HG02623 (cell line): ENCODE measurements around the gene HOXB8.

Experiments
- ATAC-seq: cut with Tn5 transposase; IDR thresholded peaks from one replicate; pipeline ENCODE4 v1.9.1; 2021; ENCODE audit warnings: moderate library complexity; ENCODE audit not compliant: unreplicated experiment

The HOXB8 gene

DNA sequence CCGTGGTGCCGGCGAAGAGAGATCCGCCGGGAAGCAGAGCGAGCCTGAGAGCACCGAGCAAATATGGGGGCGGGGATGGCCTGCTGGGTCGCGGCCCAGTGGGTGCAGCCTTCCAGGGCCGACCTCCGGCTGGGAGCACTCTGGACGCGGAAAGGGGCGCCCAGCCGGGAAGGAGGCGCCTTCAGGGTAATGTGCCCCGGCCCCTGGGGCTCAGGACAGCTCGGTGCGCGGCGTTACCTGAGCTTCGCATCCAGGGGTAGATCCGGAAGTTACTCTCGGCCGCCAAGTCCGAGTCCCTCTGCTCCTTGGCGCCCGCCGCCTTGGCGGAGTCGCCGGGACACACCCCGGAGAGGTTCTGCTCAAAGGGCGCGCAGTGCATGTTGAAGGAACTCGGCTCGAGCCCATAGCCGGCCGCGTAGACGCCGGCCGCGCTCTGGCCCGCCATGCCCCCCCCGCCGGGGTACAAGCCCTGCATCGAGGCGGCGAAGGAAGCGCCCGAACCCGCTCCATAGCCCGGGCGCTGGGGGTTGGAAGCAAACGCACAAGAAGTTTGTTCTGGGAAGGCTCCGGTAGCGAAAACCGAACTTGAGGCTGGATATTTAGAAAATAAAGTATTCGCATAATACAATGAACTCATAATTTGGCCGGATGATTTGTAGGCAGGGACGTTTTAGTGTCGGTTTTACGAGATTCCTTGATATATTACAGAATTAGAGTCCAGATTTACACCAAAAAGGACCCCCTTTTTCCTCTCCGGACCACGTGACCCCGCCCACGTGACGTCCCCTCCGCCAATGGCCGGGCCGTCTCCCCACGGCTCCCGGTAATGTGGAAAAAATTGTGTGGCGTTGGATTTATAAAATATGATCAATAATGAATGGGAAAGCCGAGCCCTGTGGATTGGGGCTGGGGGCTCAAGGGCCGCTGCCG is 4.5 kb downstream of the HOXB8 start, which contains the start of gene HOXB7:
TSS of gene HOXB7 (minus strand) at position 736 of the 930 bp plus-strand sequence. CDS start at position 637, 99 bp downstream.
- no peak for ATAC-seq

DNA sequence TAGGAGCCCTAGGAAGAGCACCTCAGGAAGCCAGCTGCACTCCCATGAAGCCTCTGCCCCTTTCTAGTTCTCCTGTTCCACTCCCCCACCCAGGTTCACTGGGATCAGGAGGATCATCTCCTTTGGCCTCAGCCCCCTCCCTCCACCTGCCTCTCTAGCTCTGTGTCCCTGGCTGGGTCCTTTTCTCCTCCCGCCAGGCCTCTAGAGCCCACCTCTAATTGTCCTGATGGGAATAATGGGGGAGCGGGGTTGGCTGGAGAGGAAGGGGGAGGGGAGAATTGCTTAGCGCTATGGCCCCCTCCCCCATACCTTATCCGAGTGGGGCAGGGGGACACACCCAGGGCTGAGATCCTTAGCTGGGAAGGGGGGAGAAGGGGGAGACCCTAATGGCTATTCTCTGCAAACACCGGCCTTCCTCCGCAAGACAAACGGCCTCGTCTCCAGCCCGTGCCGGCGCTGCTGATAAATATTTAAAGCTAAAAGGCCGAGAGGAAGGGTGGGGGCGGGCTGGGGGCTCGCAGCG is 5.3 kb downstream of the HOXB8 start:
- ATAC-seq = no peak

GRCh38 chr17:48609033-48609432 is 6.1 kb downstream of the HOXB8 start:
- no peak for ATAC-seq

DNA sequence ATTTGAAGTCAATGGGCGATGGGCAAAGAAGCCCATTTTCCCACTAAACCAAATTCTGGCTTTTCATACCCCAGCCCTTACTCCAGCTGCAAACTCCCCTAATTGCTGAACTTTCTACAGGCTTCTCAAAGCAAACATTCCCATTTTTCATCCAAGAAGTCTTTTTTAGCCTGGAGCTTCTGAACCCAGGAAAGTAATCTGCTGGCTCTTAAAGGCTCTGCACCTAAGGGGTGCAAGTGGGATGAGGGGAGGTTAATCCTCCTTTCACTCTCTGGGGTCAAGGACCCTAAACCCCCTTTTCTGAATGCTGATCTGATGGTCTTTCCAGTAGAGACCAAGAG is 6.6 kb downstream of the HOXB8 start:
- no peak for ATAC-seq

- no peak for ATAC-seq
Observed at GRCh38 chr17:48606892-48607614, 8.0 kb downstream of the HOXB8 start.

DNA sequence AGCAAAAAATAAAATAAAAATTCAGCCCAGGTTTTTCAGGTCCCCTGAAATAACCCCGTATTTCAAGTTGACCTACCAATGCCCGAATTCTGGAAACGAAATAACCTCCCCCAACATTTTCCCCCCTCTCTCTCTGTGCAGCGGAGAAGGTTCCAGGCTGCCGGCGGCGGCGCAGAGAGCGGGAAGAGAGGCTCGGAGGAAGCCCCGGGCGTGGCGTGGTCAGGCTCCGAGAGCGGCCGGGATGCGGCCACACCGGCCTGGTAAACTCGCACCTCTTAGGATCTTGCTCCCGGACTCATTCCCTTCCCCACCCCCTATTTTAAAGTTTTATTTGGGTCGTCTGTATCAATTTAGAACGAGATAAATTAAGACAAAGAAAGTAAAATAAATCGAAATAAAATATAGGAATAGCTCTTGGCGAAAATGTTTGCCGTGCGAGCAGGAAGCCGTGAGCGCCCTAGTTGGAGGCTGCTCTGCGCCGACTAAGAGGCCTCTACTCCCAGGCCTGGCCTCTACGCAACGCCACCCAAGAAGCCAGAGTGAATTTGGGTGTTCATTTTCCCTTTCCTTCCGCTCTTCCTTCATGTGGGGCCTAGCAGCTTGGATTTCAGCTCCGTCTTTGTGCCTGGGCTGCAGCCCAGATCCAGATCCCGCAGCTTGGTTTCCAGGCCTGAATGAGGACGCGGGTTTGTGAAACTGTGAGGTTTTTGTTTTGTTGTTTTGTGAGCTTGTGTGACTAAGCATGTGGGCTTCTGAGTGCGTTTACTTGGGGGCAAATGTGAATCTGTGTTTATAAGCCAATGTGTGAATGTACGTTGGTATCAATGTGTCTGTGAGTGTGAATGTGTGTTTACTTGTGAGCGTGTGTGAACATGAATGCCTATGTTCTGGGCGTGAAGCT is 8.9 kb downstream of the HOXB8 start:
- ATAC-seq = no peak

DNA sequence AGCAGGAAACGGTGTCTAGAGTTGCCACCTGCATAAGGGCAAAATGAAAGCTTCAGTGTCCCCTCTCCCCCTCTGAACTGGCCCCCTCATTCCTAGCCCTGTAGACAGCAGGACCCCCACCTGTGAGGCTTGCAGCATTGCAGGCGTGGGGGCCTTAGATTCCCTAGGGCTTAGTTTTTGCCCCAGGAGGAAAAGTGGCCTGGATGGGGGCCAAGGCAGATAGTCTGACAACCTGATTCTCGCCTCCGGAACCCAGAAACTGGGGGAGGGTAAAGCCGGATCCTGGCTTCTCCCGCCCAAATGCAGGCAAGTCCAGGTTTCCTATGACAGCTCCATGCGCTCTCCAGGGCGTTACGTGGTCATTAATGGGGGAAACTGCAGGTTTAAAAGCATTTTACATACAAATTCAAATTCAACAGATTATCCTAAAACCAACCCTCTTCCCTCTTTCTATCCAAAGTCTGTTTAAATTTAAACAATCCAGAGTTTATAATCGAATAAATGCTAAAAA is 9.6 kb downstream of the HOXB8 start:
- no peak for ATAC-seq

GRCh38 chr17:48604770-48605329 is 10.2 kb downstream of the HOXB8 start, which contains the start of gene HOXB6:
Gene HOXB6 (minus strand): TSS chr17:48604986. CDS start chr17:48598150, 6,836 bp downstream.
- ATAC-seq = no peak

GRCh38 chr17:48603959-48604769 is 10.9 kb downstream of the HOXB8 start:
- no peak for ATAC-seq

DNA sequence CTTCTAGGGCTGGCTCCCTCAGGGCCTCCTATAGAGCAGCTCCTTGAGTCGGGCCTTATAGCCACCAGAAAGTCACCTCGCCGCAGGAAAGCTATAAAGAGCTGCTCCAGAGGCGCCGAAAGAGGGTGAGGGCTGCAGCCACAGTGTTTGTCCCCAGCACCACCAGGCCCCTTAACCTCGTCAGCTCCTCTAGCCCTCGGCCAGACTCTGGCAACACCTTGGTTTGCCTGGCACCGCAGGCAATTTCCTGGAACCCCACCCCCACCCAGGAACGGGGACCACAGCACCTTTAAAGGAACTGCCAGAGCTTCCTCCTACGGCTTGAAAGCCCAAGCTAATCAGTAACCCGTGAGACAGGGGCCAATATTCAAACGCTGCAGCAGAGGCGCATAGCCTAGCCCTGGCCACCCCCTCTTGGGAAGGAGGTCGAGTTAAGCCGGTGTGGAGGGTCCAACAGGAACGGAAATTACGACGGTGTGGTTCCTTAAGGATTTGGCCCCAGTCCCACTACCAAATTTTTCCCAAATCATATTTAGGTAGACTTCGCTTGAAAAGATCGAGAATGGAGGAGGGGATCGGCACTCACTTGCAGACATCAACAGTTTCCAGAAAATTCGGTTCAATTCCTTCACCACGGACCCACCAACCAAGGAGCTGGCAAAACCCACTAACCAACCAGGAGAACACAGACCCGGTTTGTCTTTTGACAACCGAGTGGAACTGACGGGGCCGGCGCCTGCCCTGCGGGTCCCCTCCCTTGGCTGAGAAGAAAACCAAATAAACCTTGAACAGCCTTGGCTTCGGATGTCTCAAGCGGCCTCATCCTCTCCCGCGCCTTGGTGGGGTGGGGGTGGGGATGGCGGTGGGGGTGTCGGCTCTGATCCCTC is 13.3 kb downstream of the HOXB8 start:
- no peak for ATAC-seq

GRCh38 chr17:48601207-48601538 is 13.9 kb downstream of the HOXB8 start:
- ATAC-seq = no peak

DNA sequence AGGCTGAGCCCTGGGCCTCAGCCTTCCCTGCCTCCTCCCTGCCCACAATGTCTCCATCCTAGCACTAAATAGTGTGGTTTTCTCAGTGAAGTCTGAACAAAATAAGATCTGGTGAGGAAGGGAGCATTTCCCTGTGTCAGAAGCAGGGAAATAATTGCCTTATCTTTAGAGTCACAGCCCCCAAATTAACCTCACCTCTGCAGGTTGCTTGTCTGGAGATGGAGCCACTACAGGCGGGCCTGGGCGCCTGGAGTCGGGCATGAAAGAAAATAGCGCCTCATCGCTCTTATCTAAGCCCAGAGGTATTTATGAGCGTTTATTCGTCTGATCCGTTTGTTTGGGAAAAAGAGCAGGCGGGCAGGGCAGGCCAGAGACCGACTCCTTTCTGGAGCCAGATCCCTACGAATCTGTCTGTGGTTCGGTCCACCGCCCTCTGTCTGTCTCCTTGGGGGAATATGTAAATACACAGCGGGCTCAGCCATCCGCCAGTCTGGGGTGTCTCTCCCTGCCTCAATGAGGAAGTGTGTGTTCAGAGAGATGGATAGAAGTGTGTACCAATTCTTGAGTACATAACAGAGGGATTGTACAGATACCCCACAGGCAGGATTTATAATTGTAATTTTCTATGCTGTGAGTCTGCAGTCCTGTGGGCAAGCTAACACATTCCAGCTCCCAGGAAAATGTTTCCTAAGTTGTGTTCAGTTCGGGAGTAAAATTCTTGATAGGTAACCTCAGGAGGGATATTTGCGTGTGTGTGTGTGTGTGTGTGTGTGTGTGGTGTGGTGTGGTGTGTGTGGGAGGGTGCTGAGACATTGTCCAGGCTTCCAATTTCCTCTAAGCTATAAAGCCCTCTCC is 14.6 kb downstream of the HOXB8 start:
- no peak for ATAC-seq

DNA sequence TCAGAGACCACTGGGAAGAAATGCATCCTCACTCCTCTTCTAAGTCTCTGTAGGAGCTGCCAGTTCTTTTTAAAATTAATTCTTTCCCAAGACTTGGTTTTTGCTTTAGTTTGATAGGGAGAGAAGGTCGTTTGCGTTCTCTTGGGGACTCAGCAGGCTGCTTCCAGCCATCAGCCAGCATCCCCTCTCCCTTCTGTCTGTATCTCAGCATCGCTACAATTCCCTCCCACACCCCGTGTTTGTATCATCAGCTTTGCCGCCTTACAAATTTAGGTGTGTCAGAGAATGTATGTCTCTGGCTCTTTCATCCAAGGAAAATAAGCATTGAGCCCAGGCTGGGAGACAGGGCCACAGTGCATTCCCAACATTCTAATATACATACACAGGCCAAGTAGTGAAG is 15.7 kb downstream of the HOXB8 start:
- ATAC-seq = no peak

DNA sequence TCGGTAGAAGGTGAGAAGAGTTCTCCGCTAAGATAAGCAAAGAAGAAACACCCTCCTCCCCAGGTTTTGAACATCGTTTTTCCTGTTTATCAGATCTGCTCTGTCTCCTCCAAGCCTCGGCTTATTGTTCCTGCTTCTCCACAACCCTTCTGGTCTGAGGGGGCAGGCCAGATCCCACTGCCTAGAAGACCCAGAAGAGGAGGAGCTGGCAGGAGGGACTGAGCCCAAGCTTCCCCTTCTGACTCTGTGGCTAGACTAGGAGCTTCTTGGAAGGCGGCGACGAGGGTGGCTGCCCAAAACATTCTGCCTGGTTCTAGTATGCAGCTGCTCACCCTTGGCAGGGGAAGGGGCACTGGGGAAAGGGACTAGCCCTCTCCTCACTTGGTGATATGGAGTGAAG is 16.4 kb downstream of the HOXB8 start:
- ATAC-seq = no peak

DNA sequence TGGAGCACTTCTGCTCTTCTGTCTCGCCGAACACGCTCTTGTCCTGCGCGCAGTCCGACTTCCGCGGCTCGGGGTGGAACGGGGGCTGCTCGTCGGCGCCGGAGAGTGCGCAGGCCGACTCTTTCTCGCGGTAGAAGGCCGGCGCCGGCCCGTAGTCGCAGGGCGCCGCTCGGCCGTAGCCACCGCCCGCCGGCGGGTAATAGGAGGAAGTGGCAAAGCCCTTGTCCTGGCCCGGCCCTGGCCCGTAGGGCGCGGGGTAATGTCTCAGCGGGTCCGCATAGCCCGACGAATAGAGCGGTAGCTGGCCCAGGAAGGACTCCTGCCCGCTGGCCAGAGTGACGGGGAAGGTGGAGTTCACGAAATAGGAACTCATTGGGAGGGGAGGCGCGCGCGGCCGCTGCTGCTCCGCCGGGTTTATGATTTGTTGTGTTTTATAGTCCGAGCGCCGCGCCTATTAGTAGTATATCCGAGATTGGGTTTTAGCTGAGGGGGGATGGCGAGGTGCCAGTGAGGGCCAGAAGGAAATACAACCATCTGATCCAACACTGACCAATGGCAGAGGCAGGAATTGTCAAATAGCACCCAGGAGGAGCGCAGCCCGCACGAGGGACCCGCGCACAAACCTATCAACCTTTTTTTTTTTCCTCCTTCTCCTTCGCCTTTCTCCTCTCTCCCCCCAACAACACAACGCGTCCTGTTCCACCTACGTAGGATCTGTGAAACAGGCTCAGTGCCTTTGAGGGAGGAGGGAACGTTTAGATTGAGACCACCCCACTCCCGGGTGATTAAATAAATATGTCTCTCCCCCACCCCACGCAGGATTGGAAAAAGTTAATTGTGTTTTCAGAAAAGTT is 17.1 kb downstream of the HOXB8 start:
- no peak for ATAC-seq

GRCh38 chr17:48597528-48597777 is 17.6 kb downstream of the HOXB8 start:
- ATAC-seq = no peak
